RWPE2 (cell line): ENCODE measurements around the gene COL27A1.

Experiments
- ATAC-seq: fragments of 200-7000 bp; cut with Tn5 transposase; 3 replicates; pipeline ENCODE4 v1.9.1; 2021; ENCODE audit warnings: low read depth
- DNase-seq: peaks from one replicate; pipeline ENCODE4 v3.0.0-alpha.2; 2020; ENCODE audit warnings: low spot score
- H3K27ac ChIP-seq: fragments of 450-650 bp; 2 replicates; pipeline ENCODE4 v1.5.1; 2017; ENCODE audit warnings: mild to moderate bottlenecking; ENCODE audit not compliant: poor library complexity, severe bottlenecking
- H3K27me3 ChIP-seq: fragments of 250-450 bp; sonication (Bioruptor Pico); 2 replicates; pipeline ENCODE4 v1.5.1; 2021; ENCODE audit warnings: mild to moderate bottlenecking, moderate library complexity; ENCODE audit not compliant: insufficient read depth, poor library complexity, severe bottlenecking
- H3K36me3 ChIP-seq: fragments of 250-450 bp; sonication (Bioruptor Pico); 2 replicates; pipeline ENCODE4 v1.5.1; 2020; ENCODE audit warnings: low read depth, mild to moderate bottlenecking, moderate library complexity
- H3K4me1 ChIP-seq: fragments of 250-450 bp; sonication (Bioruptor Pico); 2 replicates; pipeline ENCODE4 v1.5.1; 2021; ENCODE audit warnings: mild to moderate bottlenecking, moderate library complexity; ENCODE audit not compliant: insufficient read depth, poor library complexity, severe bottlenecking
- H3K4me3 ChIP-seq: fragments of 250-450 bp; sonication (Bioruptor Pico); 2 replicates; pipeline ENCODE4 v1.5.1; 2021; ENCODE audit warnings: mild to moderate bottlenecking, moderate library complexity; ENCODE audit not compliant: severe bottlenecking
- H3K9me3 ChIP-seq: fragments of 250-450 bp; sonication (Bioruptor Pico); 2 replicates; pipeline ENCODE4 v1.5.1; 2021; ENCODE audit warnings: mild to moderate bottlenecking, moderate library complexity; ENCODE audit not compliant: severe bottlenecking
- TF ChIP-seq, protein P1 (sequence below): fragments of 450-650 bp; IDR thresholded peaks from one replicate; pipeline ENCODE4 v1.5.1; 2017; ENCODE audit warnings: mild to moderate bottlenecking, moderate library complexity; ENCODE audit not compliant: poor library complexity, severe bottlenecking

COL27A1 gene

DNA sequence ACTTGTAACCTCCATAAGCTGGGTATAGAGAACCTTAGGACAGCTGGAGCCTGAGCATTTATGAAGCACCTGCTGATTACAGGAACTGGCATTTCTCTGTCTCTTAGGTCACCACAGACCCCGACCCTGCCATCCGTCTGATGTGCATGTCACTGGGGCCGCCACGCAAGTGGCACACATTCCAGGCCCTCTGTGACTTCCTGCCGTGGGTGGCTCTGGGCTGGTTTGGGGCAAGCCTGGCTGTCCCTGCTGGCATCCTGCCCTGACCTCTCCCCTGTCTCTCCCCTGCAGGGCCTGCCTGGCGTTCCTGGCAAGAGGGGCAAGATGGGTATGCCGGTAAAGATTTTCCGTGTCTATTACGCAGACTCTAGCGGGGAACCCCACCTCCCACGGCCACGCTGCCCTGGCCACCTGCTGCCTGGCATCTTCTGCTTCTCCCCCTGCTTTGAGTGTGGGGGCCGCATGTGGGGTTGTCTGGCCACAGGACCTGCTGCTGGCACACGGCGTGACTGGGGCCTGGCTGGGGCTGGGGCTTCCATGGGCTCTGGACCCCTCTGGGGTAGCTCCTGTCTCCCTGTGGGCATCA lies 55.4 kb downstream of the COL27A1 start:
- no peak overlapping the region for H3K27ac ChIP-seq
- TF ChIP-seq, protein P1, sequence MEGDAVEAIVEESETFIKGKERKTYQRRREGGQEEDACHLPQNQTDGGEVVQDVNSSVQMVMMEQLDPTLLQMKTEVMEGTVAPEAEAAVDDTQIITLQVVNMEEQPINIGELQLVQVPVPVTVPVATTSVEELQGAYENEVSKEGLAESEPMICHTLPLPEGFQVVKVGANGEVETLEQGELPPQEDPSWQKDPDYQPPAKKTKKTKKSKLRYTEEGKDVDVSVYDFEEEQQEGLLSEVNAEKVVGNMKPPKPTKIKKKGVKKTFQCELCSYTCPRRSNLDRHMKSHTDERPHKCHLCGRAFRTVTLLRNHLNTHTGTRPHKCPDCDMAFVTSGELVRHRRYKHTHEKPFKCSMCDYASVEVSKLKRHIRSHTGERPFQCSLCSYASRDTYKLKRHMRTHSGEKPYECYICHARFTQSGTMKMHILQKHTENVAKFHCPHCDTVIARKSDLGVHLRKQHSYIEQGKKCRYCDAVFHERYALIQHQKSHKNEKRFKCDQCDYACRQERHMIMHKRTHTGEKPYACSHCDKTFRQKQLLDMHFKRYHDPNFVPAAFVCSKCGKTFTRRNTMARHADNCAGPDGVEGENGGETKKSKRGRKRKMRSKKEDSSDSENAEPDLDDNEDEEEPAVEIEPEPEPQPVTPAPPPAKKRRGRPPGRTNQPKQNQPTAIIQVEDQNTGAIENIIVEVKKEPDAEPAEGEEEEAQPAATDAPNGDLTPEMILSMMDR, result no peak
- H3K4me1 ChIP-seq, result peaks cover 3% of the 10 kb centered on the region
- DNase-seq, result no peak
- no peaks in the 10 kb centered on the region for H3K9me3 ChIP-seq
- H3K27me3 ChIP-seq, result no peaks in the 10 kb centered on the region
- no peak overlapping the region for H3K4me3 ChIP-seq
- peaks cover 4% of the 10 kb centered on the region; the same call in 1 of the 2 replicates for H3K36me3 ChIP-seq
- ATAC-seq, result no peak

DNA sequence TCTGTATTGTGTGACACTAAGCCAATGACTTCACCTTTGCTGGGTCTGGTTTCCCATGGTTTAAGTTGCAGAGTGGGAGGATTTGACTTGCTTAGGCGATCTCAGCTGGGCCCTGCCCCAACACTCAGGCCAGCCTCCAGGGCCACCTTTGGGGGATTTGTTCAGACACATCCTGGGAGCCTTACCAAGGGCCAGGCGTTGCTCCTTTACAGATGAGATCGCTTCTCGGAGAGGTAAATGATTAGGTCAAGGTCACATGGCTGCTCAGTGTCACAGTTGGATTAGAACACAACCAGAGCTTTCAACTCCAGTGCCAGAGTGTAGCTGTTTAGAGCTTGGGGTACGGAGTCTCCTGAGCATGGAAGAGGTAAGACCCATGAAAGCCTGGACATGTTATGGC lies 57.5 kb downstream of the COL27A1 start:
- peaks cover 4% of the 10 kb centered on the region; the same call in 1 of the 2 replicates for H3K36me3 ChIP-seq
- no peak overlapping the region for H3K4me3 ChIP-seq
- no peak overlapping the region for H3K27ac ChIP-seq
- DNase-seq (no peak), ATAC-seq (no peak)
- TF ChIP-seq, protein P1, result no peak
- H3K9me3 ChIP-seq, result no peaks in the 10 kb centered on the region
- H3K4me1 ChIP-seq, result peaks cover 3% of the 10 kb centered on the region
- H3K27me3 ChIP-seq, result no peaks in the 10 kb centered on the region

DNA sequence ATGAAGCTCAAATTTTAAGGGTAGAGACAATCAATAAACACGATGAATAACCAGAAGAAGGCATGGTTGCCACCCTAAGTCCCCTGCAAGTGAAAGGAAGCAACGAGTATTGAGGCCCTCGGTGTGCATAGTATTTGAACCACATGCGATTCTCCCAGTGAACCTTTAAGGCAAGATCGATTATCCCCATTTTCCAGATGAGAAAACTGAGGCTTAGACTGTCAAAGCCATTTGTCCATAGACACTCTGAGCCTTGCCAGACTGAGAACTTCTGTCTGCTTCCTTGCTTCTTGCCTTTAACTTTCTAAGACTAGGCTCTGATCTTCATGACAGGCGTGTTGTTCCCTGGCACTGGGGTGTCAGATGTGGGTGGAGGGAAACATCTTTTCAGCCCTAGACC lies 58.2 kb downstream of the COL27A1 start:
- Histone ChIP-seq H3K27ac (no peak overlapping the region), H3K9me3 (no peaks in the 10 kb centered on the region), H3K36me3 (peaks cover 4% of the 10 kb centered on the region; the same call in 1 of the 2 replicates), H3K4me1 (peaks cover 3% of the 10 kb centered on the region), H3K4me3 (no peak overlapping the region), H3K27me3 (no peaks in the 10 kb centered on the region)
- DNase-seq, result no peak
- no peak for ATAC-seq
- TF ChIP-seq, protein P1, result no peak

DNA sequence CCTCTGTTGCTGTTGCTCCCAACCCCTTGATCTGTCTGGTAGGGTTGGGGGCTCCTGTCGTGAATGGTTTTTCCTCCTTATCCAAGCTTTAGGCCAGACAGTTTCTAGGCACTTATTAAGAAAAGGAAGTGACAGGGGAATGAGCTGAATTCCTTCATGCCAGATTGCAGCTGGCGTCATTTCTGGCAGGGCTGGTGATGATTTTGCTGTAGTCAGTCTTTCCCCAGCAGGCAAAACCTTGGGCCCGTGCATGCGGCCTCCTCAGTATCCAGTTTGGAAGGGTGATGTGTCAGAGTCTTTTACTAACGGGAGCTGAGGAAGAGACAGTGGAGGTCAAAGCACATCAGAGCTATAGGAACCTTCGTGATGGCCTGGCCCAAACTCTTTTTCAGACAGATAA lies 58.8 kb downstream of the COL27A1 start:
- Histone ChIP-seq H3K27me3 (no peaks in the 10 kb centered on the region), H3K4me3 (no peak overlapping the region), H3K36me3 (peaks cover 4% of the 10 kb centered on the region; the same call in 1 of the 2 replicates), H3K4me1 (peaks cover 3% of the 10 kb centered on the region), H3K9me3 (no peaks in the 10 kb centered on the region), H3K27ac (no peak overlapping the region)
- TF ChIP-seq, protein P1, result no peak
- ATAC-seq, result no peak
- no peak for DNase-seq

DNA sequence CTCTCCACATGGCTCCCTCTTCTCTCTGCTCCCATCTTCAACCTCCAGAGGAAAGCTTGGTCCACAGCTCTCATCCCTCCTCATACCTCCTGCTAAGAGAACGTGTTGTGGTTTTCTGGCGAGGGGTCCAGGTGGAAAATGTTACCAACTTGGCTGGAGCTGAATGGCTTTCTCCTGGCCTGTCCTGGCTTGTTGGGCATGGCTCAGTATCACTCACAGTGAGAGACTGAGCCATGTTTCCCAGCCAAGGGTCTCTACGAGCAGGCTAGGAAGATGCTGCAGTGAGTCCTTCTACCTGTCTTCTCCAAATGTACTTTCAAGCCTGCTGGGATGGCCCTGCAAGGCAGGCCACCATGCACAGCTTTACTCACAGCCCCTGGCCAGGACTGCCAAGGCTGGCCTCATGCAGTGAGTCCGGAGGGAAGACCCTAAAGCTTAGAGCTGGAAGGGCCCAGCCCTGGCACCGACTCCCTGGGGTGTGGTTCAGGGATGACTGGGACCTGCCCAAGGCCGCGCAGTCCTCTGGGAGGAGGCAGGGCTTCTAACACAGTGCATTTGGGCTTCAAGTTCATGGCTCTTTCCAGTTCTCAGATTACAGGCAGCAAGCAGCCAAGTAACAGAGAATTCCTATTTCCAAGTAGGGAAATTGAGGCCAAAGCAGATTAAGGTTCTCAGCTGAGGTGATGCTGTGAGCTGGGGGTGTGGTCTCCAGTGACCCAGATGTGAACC lies 59.5 kb downstream of the COL27A1 start:
- Histone ChIP-seq H3K27me3 (no peaks in the 10 kb centered on the region), H3K9me3 (no peaks in the 10 kb centered on the region), H3K4me3 (no peak overlapping the region), H3K36me3 (peaks cover under 1% of the 10 kb centered on the region; the same call in 1 of the 2 replicates), H3K4me1 (peaks cover 3% of the 10 kb centered on the region), H3K27ac (no peak overlapping the region)
- TF ChIP-seq, protein P1, result no peak
- no peak for DNase-seq
- peak; percentile 39; the same call in 1 of the 3 replicates for ATAC-seq
